GM06990 (cell line): Measurements from ENCODE around the gene IL32.
A peak's percentile ranks its signal among the peaks of the same experiment; 100 is the strongest.

Source experiments
- DNase-seq: peaks from one replicate; pipeline ENCODE4 v3.0.0-alpha.2; 2011; ENCODE audit not compliant: insufficient read length; ENCODE audit errors: extremely low read depth
- H3K27me3 ChIP-seq: replicated peaks from 2 replicates; pipeline ENCODE4 v1.6.0; 2011; ENCODE audit warnings: low read length; ENCODE audit not compliant: control insufficient read depth, insufficient read depth
- H3K36me3 ChIP-seq: 2 replicates; pipeline ENCODE4 v1.5.1; 2011; ENCODE audit warnings: low read length; ENCODE audit not compliant: control insufficient read depth, insufficient read depth
- H3K4me3 ChIP-seq: replicated peaks from 2 replicates; pipeline ENCODE4 v1.5.1; 2011; ENCODE audit warnings: low read depth, mild to moderate bottlenecking, control low read depth, low read length
- TF ChIP-seq, protein P1 (sequence below): IDR thresholded peaks from 2 replicates; pipeline ENCODE4 v1.5.1; 2011; ENCODE audit warnings: low read length, control low read depth, mild to moderate bottlenecking, inconsistent platforms; ENCODE audit not compliant: insufficient read depth, poor library complexity, severe bottlenecking

The IL32 gene

GRCh38 chr16:3026609-3027488 is 38.6 kb upstream of the IL32 start:
- Histone ChIP-seq H3K27me3 (peaks cover 5% of the 10 kb centered on the region), H3K36me3 (peaks cover 15% of the 10 kb centered on the region), H3K4me3 (no peak overlapping the region)
- TF ChIP-seq, protein P1, sequence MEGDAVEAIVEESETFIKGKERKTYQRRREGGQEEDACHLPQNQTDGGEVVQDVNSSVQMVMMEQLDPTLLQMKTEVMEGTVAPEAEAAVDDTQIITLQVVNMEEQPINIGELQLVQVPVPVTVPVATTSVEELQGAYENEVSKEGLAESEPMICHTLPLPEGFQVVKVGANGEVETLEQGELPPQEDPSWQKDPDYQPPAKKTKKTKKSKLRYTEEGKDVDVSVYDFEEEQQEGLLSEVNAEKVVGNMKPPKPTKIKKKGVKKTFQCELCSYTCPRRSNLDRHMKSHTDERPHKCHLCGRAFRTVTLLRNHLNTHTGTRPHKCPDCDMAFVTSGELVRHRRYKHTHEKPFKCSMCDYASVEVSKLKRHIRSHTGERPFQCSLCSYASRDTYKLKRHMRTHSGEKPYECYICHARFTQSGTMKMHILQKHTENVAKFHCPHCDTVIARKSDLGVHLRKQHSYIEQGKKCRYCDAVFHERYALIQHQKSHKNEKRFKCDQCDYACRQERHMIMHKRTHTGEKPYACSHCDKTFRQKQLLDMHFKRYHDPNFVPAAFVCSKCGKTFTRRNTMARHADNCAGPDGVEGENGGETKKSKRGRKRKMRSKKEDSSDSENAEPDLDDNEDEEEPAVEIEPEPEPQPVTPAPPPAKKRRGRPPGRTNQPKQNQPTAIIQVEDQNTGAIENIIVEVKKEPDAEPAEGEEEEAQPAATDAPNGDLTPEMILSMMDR = no peak
- DNase-seq = no peak

DNA sequence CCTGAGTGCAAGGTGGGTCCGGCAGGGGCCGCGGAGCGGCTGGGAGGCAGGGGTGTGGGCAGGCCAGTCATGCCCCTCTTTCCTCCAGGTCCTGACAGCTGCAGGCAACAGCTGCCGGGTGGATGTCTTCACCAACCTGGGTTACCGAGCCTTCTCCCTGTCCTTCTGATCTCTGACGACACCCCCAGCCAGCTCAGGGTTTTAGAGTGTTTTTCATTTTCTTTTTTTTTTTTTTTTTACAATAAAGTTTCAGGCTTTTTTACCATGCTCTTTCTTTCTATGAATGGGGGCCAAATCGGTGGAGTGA is 38.0 kb upstream of the IL32 start:
- no peak for DNase-seq
- Histone ChIP-seq H3K4me3 (no peak overlapping the region), H3K27me3 (peaks cover 5% of the 10 kb centered on the region), H3K36me3 (peaks cover 15% of the 10 kb centered on the region)
- TF ChIP-seq, protein P1 = no peak

GRCh38 chr16:3027983-3028715 is 37.3 kb upstream of the IL32 start:
- Histone ChIP-seq H3K27me3 (peaks cover 6% of the 10 kb centered on the region), H3K36me3 (peaks cover 15% of the 10 kb centered on the region), H3K4me3 (no peak overlapping the region)
- TF ChIP-seq, protein P1 = peak; percentile 87
- DNase-seq = peak; percentile 87

DNA sequence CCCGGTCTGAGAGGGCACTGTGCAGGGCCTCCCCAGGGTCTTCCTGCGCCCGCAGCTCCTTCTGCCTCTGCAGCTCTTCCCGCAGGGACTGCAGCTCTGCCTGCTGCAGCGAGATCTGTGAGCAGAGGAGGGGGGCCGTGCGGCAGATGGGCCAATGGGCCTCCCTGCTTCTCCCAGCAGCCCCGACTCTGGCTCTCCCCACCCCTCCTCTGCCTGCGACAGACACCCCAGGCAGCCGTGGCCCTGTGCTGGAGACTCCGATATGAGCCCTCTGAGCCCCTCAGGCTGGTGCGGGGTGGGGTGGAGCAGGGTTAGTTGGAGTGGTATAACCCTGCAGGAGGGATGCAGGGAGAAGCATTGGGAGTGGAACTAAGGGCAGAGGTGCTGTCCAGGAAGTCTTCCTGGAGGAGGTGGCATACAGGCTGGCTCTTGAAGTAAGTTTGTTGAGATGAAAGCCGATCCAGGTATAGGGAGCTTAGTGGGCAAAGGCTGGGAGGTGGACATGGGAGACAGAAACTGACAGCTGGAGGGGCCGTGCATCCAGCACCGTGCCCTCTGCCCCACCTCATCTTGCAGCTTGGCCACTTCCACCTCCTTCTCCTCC is 36.6 kb upstream of the IL32 start:
- TF ChIP-seq, protein P1 = no peak
- Histone ChIP-seq H3K36me3 (peaks cover 15% of the 10 kb centered on the region), H3K27me3 (peaks cover 6% of the 10 kb centered on the region), H3K4me3 (no peak overlapping the region)
- DNase-seq = no peak

- Histone ChIP-seq H3K4me3 (no peak overlapping the region), H3K27me3 (peaks cover 6% of the 10 kb centered on the region), H3K36me3 (peaks cover 15% of the 10 kb centered on the region)
- DNase-seq = peak; percentile 59
- TF ChIP-seq, protein P1 = no peak
These were observed 35.8 kb upstream of the IL32 start for GRCh38 chr16:3029491-3030221.
